ENCODE data around the gene PABPC5.

PABPC5 gene

GRCh38 chrX:91434351-91435168, at the start of gene PABPC5:
Gene PABPC5 (plus strand): TSS chrX:91434839. CDS start chrX:91435578, 739 bp downstream.
- no peak for DNase-seq (ENCODE audit: low spot score)

- no peak for DNase-seq (ENCODE audit: low spot score)
Measured at GRCh38 chrX:91389026-91389425, 45.6 kb upstream of the PABPC5 start.

GRCh38 chrX:91414713-91415112, 19.9 kb upstream of the PABPC5 start:
- peak; percentile 10 for DNase-seq (ENCODE audit: low spot score)

- DNase-seq (ENCODE audit: low spot score): no peak
Measured at GRCh38 chrX:91435395-91435794, 756 bp downstream of the PABPC5 start.
